Activated CD8-positive, alpha-beta memory T cell treated with anti-CD3 and anti-CD28 coated beads for 48 hours (primary cell): ENCODE results near the gene GBX2.

ENCODE experiments used
- DNase-seq, 3 experiments: peaks; one replicate each; pipeline ENCODE4 v3.0.0-alpha.2; 2020; ENCODE audit warnings: low read depth in 2 of 3, low spot score in 2 of 3

The GBX2 gene

GRCh38 chr2:236180831-236181453 lies 12.8 kb upstream of the GBX2 start:
- no peak for DNase-seq

GRCh38 chr2:236180076-236180816 lies 12.1 kb upstream of the GBX2 start:
- no peak for DNase-seq

- no peak for DNase-seq
These were observed 11.3 kb upstream of the GBX2 start for GRCh38 chr2:236179236-236180075.

- no peak for DNase-seq
These were observed 10.7 kb upstream of the GBX2 start for GRCh38 chr2:236178890-236179235.

- no peak for DNase-seq
These were observed 10.0 kb upstream of the GBX2 start for GRCh38 chr2:236177967-236178889.

GRCh38 chr2:236177604-236177966 lies 9.4 kb upstream of the GBX2 start:
- no peak for DNase-seq

GRCh38 chr2:236176951-236177350 lies 8.8 kb upstream of the GBX2 start:
- no peak for DNase-seq

- no peak for DNase-seq
These were observed 8.2 kb upstream of the GBX2 start for GRCh38 chr2:236176417-236176816.

GRCh38 chr2:236175548-236176150 lies 7.5 kb upstream of the GBX2 start:
- no peak for DNase-seq

- no peak for DNase-seq
These were observed 5.8 kb upstream of the GBX2 start for GRCh38 chr2:236173729-236174607.

GRCh38 chr2:236173036-236173728 lies 5.0 kb upstream of the GBX2 start:
- no peak for DNase-seq

GRCh38 chr2:236172255-236173035 lies 4.3 kb upstream of the GBX2 start:
- DNase-seq, result no peak

- no peak for DNase-seq
These were observed 3.6 kb upstream of the GBX2 start for GRCh38 chr2:236171680-236172254.

GRCh38 chr2:236171181-236171679 lies 3.0 kb upstream of the GBX2 start:
- no peak for DNase-seq

GRCh38 chr2:236170590-236171165 lies 2.5 kb upstream of the GBX2 start:
- DNase-seq, result no peak

- DNase-seq, result no peak
These were observed 1.8 kb upstream of the GBX2 start for GRCh38 chr2:236169741-236170589.
